B cell (primary cell): ENCODE data around the gene SPAAR. TPM values are rescaled to one million over a fixed set of nuclear protein-coding genes. Genes with fewer than 3 reads are reported as not detected.

Source experiments
- ATAC-seq: fragments of 200-7000 bp; cut with Tn5 transposase; one replicate; pipeline ENCODE4 v1.10.0; 2021; ENCODE audit warnings: low read depth, mild to moderate bottlenecking, moderate number of reproducible peaks, moderate library complexity
- CTCF ChIA-PET: fragments of 350-600 bp; sonication (Branson Sonifier 250); formaldehyde crosslinking; loops from one replicate; lab custom pipeline; 2021; ENCODE audit warnings: antibody characterized with exemption, inconsistent platforms; lab: Charles Lee
- POLR2A ChIA-PET: fragments of 350-600 bp; sonication (Branson Sonifier 250); formaldehyde crosslinking; loops from one replicate; lab custom pipeline; 2021; ENCODE audit warnings: antibody characterized with exemption; lab: Charles Lee
- DNase-seq: peaks from one replicate; pipeline ENCODE4 v3.0.0; 2013
- H2AFZ ChIP-seq: 2 replicates; pipeline ENCODE4 v1.6.1; 2012; ENCODE audit warnings: mild to moderate bottlenecking, low read depth, low read length; ENCODE audit not compliant: insufficient read depth, poor library complexity, severe bottlenecking
- H3K27ac ChIP-seq, 2 donors: 1 replicate in 1 of 2; 2 replicates in 1 of 2; pipeline ENCODE4 v1.5.1; 2012 to 2013; ENCODE audit warnings: low read length in 2 of 2, mild to moderate bottlenecking in 2 of 2, moderate library complexity in 1 of 2
- H3K27me3 ChIP-seq, 4 experiments: fragments of 200-600 bp in 1 of 4; sonication (generic) in 1 of 4; replicated peaks in 1 of 4; 1 replicate in 2 of 4; 2 replicates in 2 of 4; pipeline versions ENCODE4 v1.6.1 to v1.7.0; 2013 to 2016; ENCODE audit warnings: low read length in 3 of 4, mild to moderate bottlenecking in 2 of 4, mixed read lengths in 1 of 4, moderate library complexity in 1 of 4; ENCODE audit not compliant: insufficient read depth in 4 of 4, control insufficient read depth in 3 of 4; ENCODE audit errors: control extremely low read depth in 1 of 4
- H3K36me3 ChIP-seq, 2 experiments: replicated peaks in 1 of 2; 1 replicate in 1 of 2; 2 replicates in 1 of 2; pipeline versions ENCODE4 v1.6.1 to v1.7.1; 2013; ENCODE audit warnings: low read length in 1 of 2; ENCODE audit not compliant: insufficient read depth in 2 of 2, control insufficient read depth in 1 of 2; ENCODE audit errors: control extremely low read depth in 1 of 2, extremely low read depth in 1 of 2
- H3K4me1 ChIP-seq, 2 donors: fragments of 200-600 bp in 1 of 2; sonication (generic) in 1 of 2; 1 replicate in 1 of 2; 2 replicates in 1 of 2; pipeline versions ENCODE4 v1.5.1 to v1.6.1; 2013 to 2017; ENCODE audit warnings: low read length in 2 of 2; ENCODE audit not compliant: control insufficient read depth in 2 of 2, insufficient read depth in 2 of 2
- H3K4me2 ChIP-seq: replicated peaks from 2 replicates; pipeline ENCODE3; 2012; ENCODE audit warnings: mild to moderate bottlenecking, low read depth, low read length; ENCODE audit not compliant: poor library complexity, severe bottlenecking
- H3K4me3 ChIP-seq, 5 experiments: fragments of 200-600 bp in 1 of 5; sonication (generic) in 1 of 5; 1 replicate in 3 of 5; 2 replicates in 2 of 5; pipeline versions ENCODE4 v1.5.1 to v1.7.0; 2011 to 2016; ENCODE audit warnings: low read length in 4 of 5, mild to moderate bottlenecking in 4 of 5, low read depth in 2 of 5, control low read depth in 1 of 5, moderate library complexity in 1 of 5; ENCODE audit not compliant: insufficient read depth in 1 of 5; ENCODE audit errors: control extremely low read depth in 1 of 5, extremely low read depth in 1 of 5
- H3K79me2 ChIP-seq: fragments of 200-600 bp; sonication (generic); one replicate; pipeline ENCODE4 v1.6.0; 2016; ENCODE audit warnings: low read length; ENCODE audit not compliant: control insufficient read depth, insufficient read depth
- H3K9ac ChIP-seq: fragments of 200-600 bp; sonication (generic); 2 replicates; pipeline ENCODE4 v1.6.1; 2017; ENCODE audit warnings: mild to moderate bottlenecking, low read length, moderate library complexity
- H3K9me3 ChIP-seq, 3 donors: one replicate each; pipeline versions ENCODE4 v1.6.1 to v1.7.1; 2013; ENCODE audit warnings: low read length in 2 of 3; ENCODE audit not compliant: control insufficient read depth in 2 of 3, insufficient read depth in 1 of 3; ENCODE audit errors: control extremely low read depth in 1 of 3
- H4K20me1 ChIP-seq: 2 replicates; pipeline ENCODE4 v1.6.0; 2012; ENCODE audit warnings: mild to moderate bottlenecking, low read length; ENCODE audit not compliant: insufficient read depth, control insufficient read depth, poor library complexity, severe bottlenecking
- H3K27ac Mint-ChIP-seq: one replicate; pipeline ENCODE4 v1.8.0; 2021; ENCODE audit warnings: mixed read lengths
- H3K27me3 Mint-ChIP-seq: one replicate; pipeline ENCODE4 v1.8.0; 2021; ENCODE audit warnings: mixed read lengths
- H3K4me1 Mint-ChIP-seq: one replicate; pipeline ENCODE4 v1.8.0; 2021; ENCODE audit warnings: mixed read lengths
- H3K4me3 Mint-ChIP-seq: one replicate; pipeline ENCODE4 v1.8.0; 2021; ENCODE audit warnings: mixed read lengths
- H3K9me3 Mint-ChIP-seq: one replicate; pipeline ENCODE4 v1.8.0; 2022; ENCODE audit warnings: mixed read lengths; ENCODE audit not compliant: insufficient read depth
- EZH2 ChIP-seq: IDR thresholded peaks from 2 replicates; pipeline ENCODE4 v1.6.1; 2012; ENCODE audit warnings: borderline replicate concordance, low read depth, mild to moderate bottlenecking, moderate library complexity, low read length; ENCODE audit not compliant: insufficient read depth, poor library complexity, severe bottlenecking
- WGBS: methylation state at CpG from one replicate; pipeline ENCODE4 v1.1.5; 2013; ENCODE audit warnings: missing lambda C conversion rate; ENCODE audit not compliant: insufficient coverage; 5-methylcytosine and 5-hydroxymethylcytosine counted together
- intact Hi-C: fragments of 100-400 bp; cut with micrococcal nuclease; formaldehyde crosslinking; loops from one replicate; pipeline ENCODE4 v1.10.0; 2022
- polyA plus RNA-seq: library from polyadenylated mRNA; depleted of rRNA; stranded (reverse); fragments of >200 nt; gene quantifications from 2 replicates; pipeline ENCODE4 v1.2.3, GENCODE V29; 2012
- total RNA-seq, 2 donors: library from RNA; stranded (reverse); fragments of 120-200 nt in 1 of 2; gene quantifications; 1 replicate in 1 of 2; 2 replicates in 1 of 2; pipeline versions ENCODE4 v1.2.3 to v1.2.4, GENCODE V29; 2013 to 2022
- TF ChIP-seq, protein P1 (sequence below): fragments of 200-600 bp; IDR thresholded peaks from one replicate; pipeline ENCODE4 v1.8.0; 2022; ENCODE audit warnings: antibody characterized with exemption, mild to moderate bottlenecking

SPAAR gene
- total and polyA plus RNA-seq, 2 donors (not counting 1 experiment from before 2014, with no cell fraction given), result not detected

DNA sequence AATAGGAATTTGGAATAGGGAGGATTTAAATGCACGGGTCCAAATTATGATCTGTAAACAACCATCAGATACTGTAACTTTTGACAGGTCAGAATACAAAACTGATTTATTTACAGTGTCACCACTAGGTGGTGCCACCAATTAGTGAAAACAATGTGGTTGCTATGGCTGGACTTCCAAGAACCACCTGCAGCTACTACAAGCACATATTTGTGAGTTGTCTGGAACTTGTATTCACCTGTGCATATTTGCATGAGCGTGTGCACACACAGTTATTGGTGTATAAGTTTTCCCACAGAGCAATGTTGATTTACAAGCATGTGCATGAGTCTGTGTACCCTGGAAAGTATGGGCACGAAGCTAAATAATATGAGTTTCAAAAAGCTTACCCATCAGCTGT is 6.2 kb upstream of the SPAAR start:
- no peak overlapping the region for H3K9ac ChIP-seq
- H3K27me3 Mint-ChIP-seq, result peaks cover 35% of the 10 kb centered on the region
- H3K79me2 ChIP-seq, result no peaks in the 10 kb centered on the region
- no peaks in the 10 kb centered on the region for H3K4me1 Mint-ChIP-seq
- ATAC-seq, result peak; percentile 51
- DNase-seq, result peak; percentile 66
- no peak overlapping the region for H2AFZ ChIP-seq
- no peaks in the 10 kb centered on the region for H4K20me1 ChIP-seq
- H3K9me3 Mint-ChIP-seq, result no peaks in the 10 kb centered on the region
- ChIA-PET POLR2A (no interaction called here), CTCF (interaction anchor here (0.7 to 2.3 kb wide), 17 partner anchors 9 to 333 kb away, joined by 3 to 19 read pairs (median 4); no protein-coding TSS in a partner anchor)
- H3K4me3 ChIP-seq, result no peak overlapping the region
- H3K4me1 ChIP-seq, result no peaks in the 10 kb centered on the region
- no peaks in the 10 kb centered on the region for H3K9me3 ChIP-seq
- H3K4me2 ChIP-seq, result no peak overlapping the region
- H3K27ac ChIP-seq, result no peak overlapping the region
- no peak overlapping the region for H3K4me3 Mint-ChIP-seq
- 0% methylated on average over 1 of the region's 3 CpGs for WGBS
- no peak overlapping the region for H3K27ac Mint-ChIP-seq
- intact Hi-C loops, result loop anchor here (1.0 kb wide), 2 partner anchors 42 to 120 kb away; no protein-coding TSS in a partner anchor
- no peaks in the 10 kb centered on the region for H3K36me3 ChIP-seq
- TF ChIP-seq, protein P1, sequence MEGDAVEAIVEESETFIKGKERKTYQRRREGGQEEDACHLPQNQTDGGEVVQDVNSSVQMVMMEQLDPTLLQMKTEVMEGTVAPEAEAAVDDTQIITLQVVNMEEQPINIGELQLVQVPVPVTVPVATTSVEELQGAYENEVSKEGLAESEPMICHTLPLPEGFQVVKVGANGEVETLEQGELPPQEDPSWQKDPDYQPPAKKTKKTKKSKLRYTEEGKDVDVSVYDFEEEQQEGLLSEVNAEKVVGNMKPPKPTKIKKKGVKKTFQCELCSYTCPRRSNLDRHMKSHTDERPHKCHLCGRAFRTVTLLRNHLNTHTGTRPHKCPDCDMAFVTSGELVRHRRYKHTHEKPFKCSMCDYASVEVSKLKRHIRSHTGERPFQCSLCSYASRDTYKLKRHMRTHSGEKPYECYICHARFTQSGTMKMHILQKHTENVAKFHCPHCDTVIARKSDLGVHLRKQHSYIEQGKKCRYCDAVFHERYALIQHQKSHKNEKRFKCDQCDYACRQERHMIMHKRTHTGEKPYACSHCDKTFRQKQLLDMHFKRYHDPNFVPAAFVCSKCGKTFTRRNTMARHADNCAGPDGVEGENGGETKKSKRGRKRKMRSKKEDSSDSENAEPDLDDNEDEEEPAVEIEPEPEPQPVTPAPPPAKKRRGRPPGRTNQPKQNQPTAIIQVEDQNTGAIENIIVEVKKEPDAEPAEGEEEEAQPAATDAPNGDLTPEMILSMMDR, result peak; percentile 90
- TF ChIP-seq EZH2, result no peak
- peaks cover 0 to 10% (median 1%) of the 10 kb centered on the region in 4 experiments for H3K27me3 ChIP-seq

DNA sequence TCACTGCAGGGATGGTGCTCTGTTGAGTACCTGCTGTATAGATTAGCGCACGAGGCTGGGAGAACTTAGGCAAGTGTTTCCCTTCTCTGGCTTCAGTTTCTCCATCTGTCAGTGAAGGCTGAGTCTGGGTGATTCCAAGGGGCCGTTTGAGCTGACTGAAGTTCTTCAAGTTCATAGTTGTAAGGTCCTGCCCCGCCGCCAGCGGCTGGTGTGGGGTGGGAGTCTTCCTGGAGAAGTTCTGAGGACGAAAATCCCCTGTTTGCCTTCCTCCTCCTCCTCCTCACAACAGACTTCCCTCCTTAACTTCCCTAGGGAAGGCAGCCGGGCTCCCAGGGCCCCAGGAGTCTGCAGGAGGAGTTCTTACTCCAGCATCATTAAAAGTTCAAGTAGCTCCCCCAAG is 5.0 kb upstream of the SPAAR start:
- no peak overlapping the region for H3K27ac Mint-ChIP-seq
- intact Hi-C loops, result no loop called here

More for the DNA sequence above, 5.0 kb upstream of the SPAAR start:
- POLR2A ChIA-PET, result no interaction called here
- DNase-seq, result no peak
- 74% methylated on average over 3 of the region's 8 CpGs for WGBS
- Histone ChIP-seq H3K4me3 (no peak overlapping the region), H3K4me1 (peaks cover 4% of the 10 kb centered on the region in 2 donors), H3K4me2 (no peak overlapping the region), H3K27me3 (peaks cover 0 to 10% (median 3%) of the 10 kb centered on the region in 4 experiments), H3K9me3 (no peaks in the 10 kb centered on the region), H3K36me3 (no peaks in the 10 kb centered on the region), H4K20me1 (no peaks in the 10 kb centered on the region), H3K9ac (no peak overlapping the region), H3K27ac (no peak overlapping the region), H3K79me2 (no peaks in the 10 kb centered on the region), H2AFZ (no peak overlapping the region)
- Mint-ChIP-seq H3K27me3 (peaks cover 33% of the 10 kb centered on the region), H3K9me3 (no peaks in the 10 kb centered on the region), H3K4me1 (peaks cover 4% of the 10 kb centered on the region), H3K4me3 (no peak overlapping the region)
- CTCF ChIA-PET, result interaction anchor here (2.0 to 2.3 kb wide), 2 partner anchors 22 to 41 kb away, joined by 7 to 19 read pairs; no protein-coding TSS in a partner anchor
- TF ChIP-seq, protein P1, result no peak
- TF ChIP-seq EZH2, result no peak
- ATAC-seq, result no peak
